Uterus (tissue), 2 donors: ENCODE data around the gene MANSC4.

Source experiments
- CTCF ChIP-seq, 4 experiments: fragments of 200-600 bp in 2 of 4; fragments of 450-650 bp in 2 of 4; sonication (generic) in 2 of 4; IDR thresholded peaks; one replicate each; pipeline ENCODE4 v1.5.1; 2016 to 2019; ENCODE audit warnings: antibody characterized with exemption in 4 of 4, mild to moderate bottlenecking in 2 of 4, moderate library complexity in 1 of 4
- POLR2A ChIP-seq, 2 donors: fragments of 450-650 bp; IDR thresholded peaks; one replicate each; pipeline ENCODE4 v1.6.1; 2016; ENCODE audit warnings: antibody characterized with exemption in 2 of 2, mild to moderate bottlenecking in 1 of 2, moderate library complexity in 1 of 2

GRCh38 chr12:27826076-27826475 is 46.0 kb upstream of the MANSC4 start:
- no peak for TF ChIP-seq CTCF (IDR thresholded peaks at IDR 0.05)
- TF ChIP-seq POLR2A (IDR thresholded peaks at IDR 0.05): no peak
